HG03196 (cell line): ENCODE data around the gene NUDT4B.
"Not testable (repeated sequence)": the region's sequence is repeated elsewhere in the genome, so short reads cannot be mapped to it uniquely, and the experiment has no call there.

Source experiments
- ATAC-seq: cut with Tn5 transposase; IDR thresholded peaks from one replicate; pipeline ENCODE4 v1.9.1; 2021; ENCODE audit not compliant: unreplicated experiment

Gene NUDT4B

GRCh38 chr1:148793762-148794332 is 45.3 kb downstream of the NUDT4B start:
- ATAC-seq = not testable (repeated sequence)
